HG03175 (cell line): ENCODE results near the gene GBP1.
A peak's percentile ranks its signal among the peaks of the same experiment; 100 is the strongest.
"Not testable (repeated sequence)": the region's sequence is repeated elsewhere in the genome, so short reads cannot be mapped to it uniquely, and the experiment has no call there.

Source experiments
- ATAC-seq: cut with Tn5 transposase; IDR thresholded peaks from one replicate; pipeline ENCODE4 v1.9.1; 2021; ENCODE audit warnings: mild to moderate bottlenecking, moderate library complexity; ENCODE audit not compliant: unreplicated experiment

Gene GBP1

GRCh38 chr1:89051955-89052312, 13.1 kb downstream of the GBP1 start:
- no peak for ATAC-seq

GRCh38 chr1:89051300-89051954, 13.6 kb downstream of the GBP1 start:
- ATAC-seq: no peak

DNA sequence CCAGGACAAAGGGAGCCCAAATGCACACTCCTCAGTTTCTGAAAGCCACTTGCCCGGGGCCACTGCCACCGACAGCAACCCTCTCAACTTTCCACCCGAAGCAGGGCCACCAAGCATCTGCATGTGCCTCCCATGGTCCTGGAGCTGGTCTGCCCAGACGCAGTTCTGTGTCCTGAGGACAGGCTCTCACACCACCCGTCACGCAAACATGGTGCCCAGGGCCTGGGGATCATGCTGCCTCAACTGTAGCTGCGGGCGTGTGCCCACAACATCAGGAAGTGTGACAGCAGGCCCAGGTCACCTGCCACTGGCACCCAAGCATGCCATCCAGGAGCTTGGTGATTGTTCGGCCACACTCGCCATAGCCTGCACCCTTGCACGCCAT, 14.4 kb downstream of the GBP1 start:
- no peak for ATAC-seq

- not testable (repeated sequence) for ATAC-seq
Measured at GRCh38 chr1:89049901-89050648, 14.9 kb downstream of the GBP1 start.

DNA sequence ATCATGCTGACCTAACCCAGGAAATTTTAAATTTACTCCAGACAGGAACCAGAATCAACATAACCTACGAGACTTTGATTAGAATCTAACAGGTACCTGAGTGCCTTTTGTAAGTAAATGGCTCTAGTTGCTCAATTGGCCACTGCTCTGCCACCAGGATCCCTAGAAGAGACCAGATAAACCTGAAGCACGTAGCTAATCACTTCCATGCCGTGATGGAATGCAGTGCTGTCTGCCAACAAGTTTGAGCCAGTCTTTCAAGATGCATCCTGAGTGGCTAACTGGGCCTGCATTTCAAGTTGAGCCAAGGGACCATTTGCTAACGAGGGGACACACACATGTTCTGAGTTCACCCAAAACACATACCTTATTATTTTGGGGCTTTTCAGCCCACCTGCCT, 15.8 kb downstream of the GBP1 start:
- ATAC-seq: not testable (repeated sequence)

- ATAC-seq: no peak
Measured at GRCh38 chr1:89047734-89048133, 17.3 kb downstream of the GBP1 start.

DNA sequence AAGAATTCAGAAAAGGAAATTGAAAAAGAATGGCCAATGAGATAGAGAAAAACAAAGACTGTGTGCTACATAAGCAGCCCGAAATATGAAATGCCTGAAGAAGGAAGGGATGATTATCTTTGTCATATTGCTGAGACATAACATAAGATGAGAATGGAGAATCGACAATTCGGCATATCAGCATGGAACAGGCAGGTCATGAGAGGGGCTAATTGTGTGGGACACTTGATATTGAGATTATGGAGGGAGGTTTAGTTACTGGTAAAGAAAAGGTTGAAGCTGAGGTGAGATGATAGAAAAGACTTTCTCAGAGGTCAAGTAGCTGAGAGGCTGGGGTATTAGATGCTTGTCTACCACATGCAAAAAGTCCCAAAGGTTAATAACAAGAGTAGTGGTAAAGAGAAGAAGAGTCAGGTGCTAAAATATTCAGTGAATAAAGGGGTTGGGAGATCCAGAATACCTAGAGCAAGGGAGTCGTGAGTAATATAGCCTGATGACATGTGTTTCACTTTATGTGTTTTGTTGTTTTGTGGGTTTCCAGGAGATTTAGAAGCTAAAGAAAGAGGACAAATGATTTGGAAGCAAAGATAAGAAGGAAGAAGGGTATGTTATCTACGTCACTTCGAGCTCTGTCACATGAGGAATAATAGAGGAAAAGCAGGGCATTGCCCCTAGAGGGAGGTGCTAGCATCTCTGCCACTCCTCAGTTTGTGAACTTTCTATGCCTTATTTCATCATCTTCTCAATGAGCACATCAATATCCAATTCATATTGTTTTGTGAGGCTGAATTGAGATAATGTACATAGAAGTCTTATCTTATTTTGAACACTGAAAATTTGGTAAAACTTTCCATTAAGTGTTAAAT, 18.5 kb downstream of the GBP1 start:
- not testable (repeated sequence) for ATAC-seq

DNA sequence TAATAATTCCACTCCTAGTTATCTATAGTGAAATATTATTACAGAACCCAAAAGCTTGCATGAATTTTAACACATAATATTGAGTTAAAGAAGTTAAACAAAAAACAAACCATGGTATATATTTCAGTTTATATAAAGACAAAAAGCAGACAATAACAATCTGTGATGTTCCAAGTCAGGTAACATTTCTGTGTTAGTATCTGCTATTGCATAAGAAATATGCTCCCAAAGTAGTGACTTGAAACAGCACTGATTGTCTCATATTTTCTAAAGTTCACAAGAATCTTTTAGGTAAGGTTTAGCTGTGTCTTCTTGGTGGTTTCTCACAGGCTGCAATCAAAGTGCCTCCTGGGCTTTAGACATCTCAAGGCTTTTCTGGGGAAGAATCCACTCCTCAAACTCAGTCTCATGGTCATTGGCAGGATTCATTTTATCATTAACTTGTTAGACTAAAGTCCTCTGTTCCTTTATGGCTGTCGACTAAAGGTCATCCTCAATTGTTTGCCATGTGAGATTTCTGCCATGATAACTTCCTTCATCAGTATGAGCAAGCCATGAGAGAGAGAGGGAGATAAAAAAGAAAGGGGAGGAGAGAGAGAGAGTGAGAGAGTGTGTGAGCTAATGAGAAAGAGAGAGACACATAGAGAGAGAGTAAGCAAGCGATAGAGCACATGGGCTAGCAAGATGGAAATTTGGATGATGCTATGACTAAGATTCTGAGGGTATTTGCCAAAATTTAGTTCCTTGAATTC, 19.9 kb downstream of the GBP1 start:
- no peak for ATAC-seq

DNA sequence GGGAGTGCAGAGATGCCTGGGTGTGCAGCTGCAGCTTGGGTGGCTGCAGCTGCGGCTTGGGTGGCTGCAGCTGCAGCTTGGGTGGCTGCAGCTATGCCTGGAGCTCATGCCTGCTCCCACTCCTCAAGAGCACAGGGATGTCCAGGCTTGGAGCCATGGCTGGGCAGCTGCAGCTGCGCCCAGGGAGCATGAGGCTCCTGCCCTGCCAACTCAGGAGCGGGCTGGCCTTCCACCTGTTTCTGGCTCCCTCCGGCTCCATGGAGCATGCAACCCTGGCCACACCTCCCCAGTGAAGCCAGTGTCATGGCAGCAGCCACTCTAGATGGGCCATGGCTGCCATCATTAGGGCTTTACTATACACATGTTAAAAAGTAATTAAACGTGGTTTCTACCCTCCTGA, 21.1 kb downstream of the GBP1 start:
- ATAC-seq: no peak

DNA sequence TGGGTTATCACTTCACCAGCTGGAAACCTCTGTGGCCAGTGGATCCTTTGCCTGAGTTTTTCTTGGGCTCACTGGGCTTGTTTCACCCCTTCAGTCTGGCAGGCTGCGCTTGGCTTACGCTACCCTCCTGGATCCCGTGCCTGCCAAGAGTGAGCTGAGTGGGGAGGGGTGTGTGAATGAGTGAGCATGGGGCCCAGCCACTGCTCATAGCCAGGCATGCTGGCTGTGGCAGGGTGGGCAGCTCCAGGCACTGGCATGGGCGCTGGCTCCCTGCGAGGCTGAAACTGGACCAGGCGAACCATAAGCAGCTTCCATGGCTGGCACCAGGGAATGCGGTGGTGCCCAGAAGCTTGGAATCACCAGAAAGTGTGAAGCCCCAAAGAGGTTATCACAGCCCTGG, 22.5 kb downstream of the GBP1 start:
- ATAC-seq: no peak

- no peak for ATAC-seq
Measured at GRCh38 chr1:89041721-89042120, 23.3 kb downstream of the GBP1 start.

DNA sequence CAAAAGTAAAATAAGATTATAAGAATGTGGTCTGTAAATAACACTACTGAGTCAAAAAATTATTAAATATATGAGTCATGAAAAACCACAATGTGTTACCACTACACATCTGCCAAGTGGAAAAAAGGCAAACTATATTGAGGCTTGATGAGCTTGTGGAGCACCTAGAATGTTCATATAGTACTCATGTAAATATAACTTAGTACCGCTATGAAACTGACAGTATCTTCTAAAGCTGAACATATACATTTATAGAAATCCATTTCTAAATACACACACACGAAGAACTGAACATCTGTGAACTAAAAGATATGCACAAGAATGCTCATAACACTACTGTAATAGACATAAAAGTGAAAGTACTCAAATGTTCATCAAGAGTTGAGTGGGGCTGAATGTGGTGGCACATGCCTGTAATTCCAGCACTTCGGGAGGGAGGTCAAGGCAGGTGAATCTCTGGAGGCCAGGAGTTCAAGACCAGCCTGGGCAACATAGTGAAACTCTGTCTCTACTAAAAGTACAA, 23.8 kb downstream of the GBP1 start:
- peak; percentile 96 for ATAC-seq

GRCh38 chr1:89040315-89040626, 24.7 kb downstream of the GBP1 start:
- ATAC-seq: no peak

DNA sequence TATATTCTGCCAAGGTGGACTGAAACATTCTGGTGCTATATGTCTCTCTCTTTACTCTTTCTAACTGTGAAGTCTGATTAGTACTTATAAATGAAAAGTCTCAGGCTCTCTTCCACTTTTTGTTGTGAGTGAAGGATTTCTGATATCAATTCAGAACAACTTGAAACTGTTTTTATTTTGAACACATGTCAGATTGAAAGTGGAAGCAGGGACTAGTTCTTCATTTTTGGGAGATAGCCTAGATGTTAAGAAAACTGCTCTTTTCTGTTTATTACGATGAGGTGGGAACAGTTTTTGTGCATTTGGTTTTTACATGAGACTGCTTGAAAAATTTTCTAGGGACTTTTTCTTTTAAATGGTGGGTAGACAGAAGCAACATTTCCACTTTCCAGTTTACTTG, 27.8 kb downstream of the GBP1 start:
- ATAC-seq: no peak

- ATAC-seq: no peak
Measured at GRCh38 chr1:89035080-89035479, 29.9 kb downstream of the GBP1 start.

- not testable (repeated sequence) for ATAC-seq
Measured at GRCh38 chr1:89034004-89034403, 31.0 kb downstream of the GBP1 start.

DNA sequence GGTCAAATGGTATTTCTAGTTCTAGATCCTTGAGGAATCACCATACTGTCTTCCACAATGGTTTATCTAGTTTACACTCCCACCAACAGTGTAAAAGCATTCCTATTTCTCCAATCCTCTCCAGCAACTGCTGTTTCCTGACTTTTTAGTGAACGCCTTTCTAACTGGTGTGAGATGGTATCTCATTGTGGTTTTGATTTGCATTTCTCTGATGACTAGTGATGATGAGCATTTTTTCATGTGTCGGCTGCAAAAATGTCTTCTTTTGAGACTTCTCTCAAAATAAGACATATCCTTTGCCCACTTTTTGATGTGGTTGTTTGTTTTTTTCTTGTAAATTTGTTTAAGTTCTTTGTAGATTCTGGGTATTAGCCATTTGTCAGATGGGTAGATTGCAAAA, 36.0 kb downstream of the GBP1 start:
- ATAC-seq: not testable (repeated sequence)

- ATAC-seq: no peak
Measured at GRCh38 chr1:89025928-89026327, 39.1 kb downstream of the GBP1 start.

GRCh38 chr1:89023026-89023425, 42.0 kb downstream of the GBP1 start:
- peak; percentile 3 for ATAC-seq

DNA sequence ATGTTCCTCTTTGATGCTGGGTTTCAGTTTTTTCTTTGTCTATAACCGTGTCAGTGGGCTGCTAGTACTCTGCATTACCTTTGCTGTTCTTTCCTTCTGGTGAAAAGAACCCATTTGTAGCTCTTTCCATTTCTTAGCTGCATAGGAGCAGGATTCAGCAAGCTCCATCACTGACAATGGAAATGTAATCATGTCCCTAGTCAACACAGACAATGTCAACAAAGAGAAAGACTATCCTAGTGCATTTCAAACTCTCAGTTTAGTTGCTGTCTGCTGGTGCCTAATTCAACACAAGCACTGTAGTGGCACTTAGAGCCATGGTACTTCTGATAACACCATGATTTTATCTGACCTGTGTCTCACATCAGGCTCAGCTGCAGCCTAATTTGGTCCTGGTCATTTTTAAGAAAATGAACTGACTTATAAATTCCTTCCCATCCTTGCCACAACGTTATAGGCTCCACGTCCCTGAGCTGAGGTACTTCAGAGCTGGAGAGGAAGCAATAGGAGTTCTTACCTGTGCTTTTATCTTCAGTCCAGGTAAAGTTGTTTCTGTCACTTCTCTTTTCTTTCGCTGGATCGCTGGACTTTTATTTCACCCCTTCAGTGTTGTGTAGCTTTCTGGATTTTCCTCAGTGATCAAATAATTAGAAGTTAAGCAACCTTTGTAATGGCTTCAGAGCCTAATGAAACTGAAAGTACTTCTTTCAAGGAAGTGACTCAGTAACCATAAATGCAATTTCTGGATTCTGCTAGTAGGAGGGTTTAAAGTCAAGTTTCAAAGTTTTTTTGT, 42.6 kb downstream of the GBP1 start, which contains the start of gene GBP3:
Gene GBP3 (minus strand): TSS at position 700 of the 793 bp plus-strand sequence. CDS start 2,145 bp downstream, outside the sequence.
- ATAC-seq: peak; percentile 85
